K562 (cell line): ENCODE measurements around the gene RTL10. TPM values are rescaled to one million over a fixed set of nuclear protein-coding genes. Genes with fewer than 3 reads are reported as not detected.

Experiments used
- HMGXB4 ChIP-seq: sonication (generic); formaldehyde crosslinking; IDR thresholded peaks from 2 replicates; pipeline ENCODE4 v1.8.1; 2023; ENCODE audit warnings: mild to moderate bottlenecking, missing genetic modification reagents
- IRF9 ChIP-seq: fragments of 450-650 bp; IDR thresholded peaks from 2 replicates; pipeline ENCODE4 v1.6.1; 2016; ENCODE audit warnings: missing biosample characterization, missing genetic modification characterization
- KDM4B ChIP-seq, 2 experiments: fragments of 450-650 bp in 1 of 2; sonication (generic) in 1 of 2; IDR thresholded peaks; 2 replicates each; pipeline ENCODE4 v1.6.1; 2016 to 2017; ENCODE audit warnings: borderline replicate concordance in 2 of 2, antibody characterized with exemption in 1 of 2, low read depth in 1 of 2, mild to moderate bottlenecking in 1 of 2
- KDM5B ChIP-seq: fragments of 200-600 bp; sonication (generic); IDR thresholded peaks from 2 replicates; pipeline ENCODE4 v1.6.1; 2012; ENCODE audit warnings: low read depth, mild to moderate bottlenecking, moderate library complexity, low read length, control low read depth, inconsistent platforms; ENCODE audit not compliant: insufficient replicate concordance
- PHF8 ChIP-seq: fragments of 200-600 bp; sonication (generic); IDR thresholded peaks from 2 replicates; pipeline ENCODE4 v1.6.1; 2012; ENCODE audit warnings: mixed run types, mild to moderate bottlenecking, inconsistent platforms, low read length, moderate library complexity, borderline replicate concordance
- STAG1 ChIP-seq: sonication (generic); formaldehyde crosslinking; IDR thresholded peaks from 2 replicates; pipeline ENCODE4 v1.5.0; 2020; ENCODE audit warnings: missing genetic modification reagents, borderline replicate concordance
- TRIM28 ChIP-seq: fragments of 450-650 bp; IDR thresholded peaks from 2 replicates; pipeline ENCODE4 v1.6.1; 2017
- ZFP36 ChIP-seq: fragments of 150-350 bp; IDR thresholded peaks from 2 replicates; pipeline ENCODE4 v1.6.1; 2018; ENCODE audit warnings: low read length, low read depth; ENCODE audit not compliant: partially characterized antibody
- ZNF696 ChIP-seq: fragments of 250-450 bp; sonication (Bioruptor Pico); conservative IDR thresholded peaks from 2 replicates; pipeline ENCODE4 v1.4.0; 2020; ENCODE audit warnings: mild to moderate bottlenecking, moderate library complexity
- polyA plus RNA-seq, 8 experiments: library from polyadenylated mRNA; depleted of rRNA in 4 of 8; stranded (reverse) in 5 of 8; unstranded in 3 of 8; fragments of >200 nt; fragmentation: Nextera tagmentation in 2 of 8; fragmentation: Illumina TruSeq in 1 of 8; extraction: Ambion mirVana in 2 of 8; extraction: Trizol in 1 of 8; gene quantifications; 2 replicates each; pipeline versions ENCODE4 v1.2.1 to v1.2.3, GENCODE V29; 2011 to 2014; ENCODE audit warnings: inconsistent platforms in 1 of 8, missing spikeins in 1 of 8
- total RNA-seq, 7 experiments: library from RNA; depleted of rRNA in 6 of 7; stranded (reverse); fragments of >200 nt in 6 of 7; fragmentation: Illumina TruSeq in 2 of 7; extraction: Trizol in 2 of 7; gene quantifications; 2 replicates each; pipeline versions ENCODE4 v1.2.1 to v1.2.3, GENCODE V29; 2011 to 2021; ENCODE audit warnings: low replicate concordance in 1 of 7

RTL10 gene
- total and polyA plus RNA-seq, 9 of the 15 experiments (the other 6 are each of a cell fraction or from before 2014, with no cell fraction given) = 19.8 to 75.5 (median 32.5) TPM

- TF ChIP-seq STAG1 (CRISPR knock-in tag) = no peak
- TF ChIP-seq ZNF696 (CRISPR knock-in tag) = no peak
- no peak for TF ChIP-seq IRF9 (tag)
- peak; percentile 9; the same call in 1 of the 2 replicates for TF ChIP-seq PHF8
- TF ChIP-seq ZFP36 = no peak
- TF ChIP-seq KDM4B (IDR thresholded peaks at IDR 0.05; ENCODE audit: borderline replicate concordance in 2 of 2, low read depth in 1 of 2) = 0 out of 4 replicates have a peak, but pooled peaks of 1 of the 2 experiments have one; percentile 31
- no peak for TF ChIP-seq TRIM28
- TF ChIP-seq KDM5B = peak; percentile 20
- no peak for TF ChIP-seq HMGXB4 (CRISPR knock-in tag)
Observed at GRCh38 chr22:19896665-19897355, 42.1 kb upstream of the RTL10 start (continued).
